Liver (tissue), 3 donors: Measurements from ENCODE around the gene TPT1.

ENCODE experiments used
- HNF4A ChIP-seq, 2 donors: conservative IDR thresholded peaks; 2 replicates each; pipeline ENCODE4 v1.6.1; 2016; ENCODE audit warnings: antibody characterized with exemption in 2 of 2, mild to moderate bottlenecking in 2 of 2
- HNF4G ChIP-seq: IDR thresholded peaks from 2 replicates; pipeline ENCODE4 v1.6.1; 2016; ENCODE audit warnings: antibody characterized with exemption
- RAD21 ChIP-seq, 2 donors: IDR thresholded peaks; 2 replicates each; pipeline ENCODE4 v1.6.1; 2016; ENCODE audit warnings: antibody characterized with exemption in 2 of 2, mild to moderate bottlenecking in 2 of 2
- RXRA ChIP-seq, 2 donors: IDR thresholded peaks; 2 replicates each; pipeline ENCODE4 v1.6.1; 2017 to 2018; ENCODE audit warnings: antibody characterized with exemption in 2 of 2, mild to moderate bottlenecking in 1 of 2
- TAF1 ChIP-seq: conservative IDR thresholded peaks from 2 replicates; pipeline ENCODE4 v1.6.1; 2016; ENCODE audit warnings: antibody characterized with exemption, mild to moderate bottlenecking
- TF ChIP-seq, protein P1 (sequence below): fragments of 150-350 bp; IDR thresholded peaks from 2 replicates; pipeline ENCODE4 v1.5.1; 2017; ENCODE audit warnings: improper control_type of control experiment, low read depth, low read length; ENCODE audit not compliant: missing input control
- TF ChIP-seq, protein P2 (sequence below): IDR thresholded peaks from 2 replicates; pipeline ENCODE4 v1.6.1; 2016; ENCODE audit warnings: antibody characterized with exemption
- TF ChIP-seq, protein P3 (sequence below): IDR thresholded peaks from 2 replicates; pipeline ENCODE4 v1.6.1; 2016; ENCODE audit warnings: antibody characterized with exemption
- donor health status: healthy.
- donor health status: healthy.

DNA sequence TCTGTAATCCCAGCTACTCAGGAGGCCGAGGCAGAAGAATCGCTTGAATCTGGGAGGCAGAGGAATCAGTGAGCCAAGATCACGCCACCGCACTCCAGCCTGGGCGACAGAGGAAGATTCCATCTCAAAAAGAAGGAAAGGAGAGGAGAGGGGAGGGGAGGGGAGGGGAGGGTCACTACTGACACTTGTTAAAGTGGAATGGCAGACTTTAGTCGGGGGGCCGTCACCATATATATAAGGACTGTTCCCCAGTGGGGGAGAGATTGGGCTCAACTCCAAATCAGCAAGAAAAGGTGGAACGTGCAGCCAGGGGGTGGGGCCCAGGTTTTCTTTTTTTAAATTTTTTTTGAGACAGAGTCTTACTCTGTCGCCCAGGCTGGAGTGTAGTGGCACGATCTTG is 26.2 kb downstream of the TPT1 start:
- TF ChIP-seq, protein P1, sequence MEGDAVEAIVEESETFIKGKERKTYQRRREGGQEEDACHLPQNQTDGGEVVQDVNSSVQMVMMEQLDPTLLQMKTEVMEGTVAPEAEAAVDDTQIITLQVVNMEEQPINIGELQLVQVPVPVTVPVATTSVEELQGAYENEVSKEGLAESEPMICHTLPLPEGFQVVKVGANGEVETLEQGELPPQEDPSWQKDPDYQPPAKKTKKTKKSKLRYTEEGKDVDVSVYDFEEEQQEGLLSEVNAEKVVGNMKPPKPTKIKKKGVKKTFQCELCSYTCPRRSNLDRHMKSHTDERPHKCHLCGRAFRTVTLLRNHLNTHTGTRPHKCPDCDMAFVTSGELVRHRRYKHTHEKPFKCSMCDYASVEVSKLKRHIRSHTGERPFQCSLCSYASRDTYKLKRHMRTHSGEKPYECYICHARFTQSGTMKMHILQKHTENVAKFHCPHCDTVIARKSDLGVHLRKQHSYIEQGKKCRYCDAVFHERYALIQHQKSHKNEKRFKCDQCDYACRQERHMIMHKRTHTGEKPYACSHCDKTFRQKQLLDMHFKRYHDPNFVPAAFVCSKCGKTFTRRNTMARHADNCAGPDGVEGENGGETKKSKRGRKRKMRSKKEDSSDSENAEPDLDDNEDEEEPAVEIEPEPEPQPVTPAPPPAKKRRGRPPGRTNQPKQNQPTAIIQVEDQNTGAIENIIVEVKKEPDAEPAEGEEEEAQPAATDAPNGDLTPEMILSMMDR: no peak
- no peak for TF ChIP-seq RXRA (IDR thresholded peaks at IDR 0.05)
- TF ChIP-seq, protein P2, sequence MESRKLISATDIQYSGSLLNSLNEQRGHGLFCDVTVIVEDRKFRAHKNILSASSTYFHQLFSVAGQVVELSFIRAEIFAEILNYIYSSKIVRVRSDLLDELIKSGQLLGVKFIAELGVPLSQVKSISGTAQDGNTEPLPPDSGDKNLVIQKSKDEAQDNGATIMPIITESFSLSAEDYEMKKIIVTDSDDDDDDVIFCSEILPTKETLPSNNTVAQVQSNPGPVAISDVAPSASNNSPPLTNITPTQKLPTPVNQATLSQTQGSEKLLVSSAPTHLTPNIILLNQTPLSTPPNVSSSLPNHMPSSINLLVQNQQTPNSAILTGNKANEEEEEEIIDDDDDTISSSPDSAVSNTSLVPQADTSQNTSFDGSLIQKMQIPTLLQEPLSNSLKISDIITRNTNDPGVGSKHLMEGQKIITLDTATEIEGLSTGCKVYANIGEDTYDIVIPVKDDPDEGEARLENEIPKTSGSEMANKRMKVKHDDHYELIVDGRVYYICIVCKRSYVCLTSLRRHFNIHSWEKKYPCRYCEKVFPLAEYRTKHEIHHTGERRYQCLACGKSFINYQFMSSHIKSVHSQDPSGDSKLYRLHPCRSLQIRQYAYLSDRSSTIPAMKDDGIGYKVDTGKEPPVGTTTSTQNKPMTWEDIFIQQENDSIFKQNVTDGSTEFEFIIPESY: no peak
- TF ChIP-seq, protein P3, sequence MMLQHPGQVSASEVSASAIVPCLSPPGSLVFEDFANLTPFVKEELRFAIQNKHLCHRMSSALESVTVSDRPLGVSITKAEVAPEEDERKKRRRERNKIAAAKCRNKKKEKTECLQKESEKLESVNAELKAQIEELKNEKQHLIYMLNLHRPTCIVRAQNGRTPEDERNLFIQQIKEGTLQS: no peak
- TF ChIP-seq HNF4A (conservative IDR thresholded peaks at IDR 0.05): no peak
- no peak for TF ChIP-seq HNF4G
- no peak for TF ChIP-seq RAD21 (IDR thresholded peaks at IDR 0.05)
- no peak for TF ChIP-seq TAF1
